SK-N-MC (cell line): ENCODE data around the gene UQCC2.

Source experiments
- EZH2 ChIP-seq: fragments of 200-600 bp; sonication (generic); IDR thresholded peaks from one replicate; pipeline ENCODE4 v1.6.1; 2017; ENCODE audit warnings: antibody characterized with exemption
- POLR2AphosphoS5 ChIP-seq: IDR thresholded peaks from 2 replicates; pipeline ENCODE4 v1.6.1; 2012; ENCODE audit warnings: mild to moderate bottlenecking, low read depth, low read length, borderline replicate concordance

- TF ChIP-seq EZH2: no peak
- TF ChIP-seq POLR2AphosphoS5: no peak
These were observed 34.0 kb upstream of the UQCC2 start for GRCh38 chr6:33745548-33745947.
